C4-2B (cell line): Measurements from ENCODE around the gene GPR34.

Experiments
- CTCF ChIP-seq: fragments of 450-650 bp; conservative IDR thresholded peaks from 2 replicates; pipeline ENCODE4 v1.5.1; 2017; ENCODE audit warnings: mild to moderate bottlenecking
- ZFX ChIP-seq: fragments of 450-650 bp; IDR thresholded peaks from 2 replicates; pipeline ENCODE4 v1.6.1; 2017

- TF ChIP-seq CTCF (no peak), ZFX (no peak)
Measured at GRCh38 chrX:41705680-41706374, 17.1 kb downstream of the GPR34 start.
